Type B pancreatic cell (in vitro differentiated cells): ENCODE measurements around the gene ANGPTL3. TPM values are rescaled to one million over a fixed set of nuclear protein-coding genes. Genes with fewer than 3 reads are reported as not detected.

Source experiments
- DNase-seq: peaks from one replicate; pipeline ENCODE4 v3.0.0; 2021; ENCODE audit warnings: mixed read lengths; ENCODE audit not compliant: unreplicated experiment; ENCODE audit errors: extremely low spot score
- H3K27ac Mint-ChIP-seq: 2 replicates; pipeline ENCODE4 v1.8.0; 2021; ENCODE audit warnings: mild to moderate bottlenecking, mixed read lengths
- H3K27me3 Mint-ChIP-seq: 2 replicates; pipeline ENCODE4 v1.8.0; 2021; ENCODE audit warnings: mixed read lengths
- H3K36me3 Mint-ChIP-seq: 2 replicates; pipeline ENCODE4 v1.8.0; 2021; ENCODE audit warnings: mixed read lengths
- H3K4me1 Mint-ChIP-seq: one replicate; pipeline ENCODE4 v1.8.0; 2021; ENCODE audit warnings: mixed read lengths; ENCODE audit not compliant: unreplicated experiment
- H3K4me3 Mint-ChIP-seq: 2 replicates; pipeline ENCODE4 v1.8.0; 2021; ENCODE audit warnings: mild to moderate bottlenecking, mixed read lengths
- H3K9me3 Mint-ChIP-seq: 2 replicates; pipeline ENCODE4 v1.8.0; 2021; ENCODE audit warnings: mixed read lengths
- total RNA-seq: library from RNA; stranded (reverse); gene quantifications from 2 replicates; pipeline ENCODE4 v1.2.1, GENCODE V29; 2021; ENCODE audit warnings: low replicate concordance
- TF ChIP-seq, protein P1 (sequence below): fragments of 200-600 bp; sonication (generic); conservative IDR thresholded peaks from 2 replicates; pipeline ENCODE4 v1.5.0; 2021; ENCODE audit warnings: antibody characterized with exemption, mild to moderate bottlenecking

The ANGPTL3 gene
- total RNA-seq, 1 donor from 2014 or later: 2.6 TPM

DNA sequence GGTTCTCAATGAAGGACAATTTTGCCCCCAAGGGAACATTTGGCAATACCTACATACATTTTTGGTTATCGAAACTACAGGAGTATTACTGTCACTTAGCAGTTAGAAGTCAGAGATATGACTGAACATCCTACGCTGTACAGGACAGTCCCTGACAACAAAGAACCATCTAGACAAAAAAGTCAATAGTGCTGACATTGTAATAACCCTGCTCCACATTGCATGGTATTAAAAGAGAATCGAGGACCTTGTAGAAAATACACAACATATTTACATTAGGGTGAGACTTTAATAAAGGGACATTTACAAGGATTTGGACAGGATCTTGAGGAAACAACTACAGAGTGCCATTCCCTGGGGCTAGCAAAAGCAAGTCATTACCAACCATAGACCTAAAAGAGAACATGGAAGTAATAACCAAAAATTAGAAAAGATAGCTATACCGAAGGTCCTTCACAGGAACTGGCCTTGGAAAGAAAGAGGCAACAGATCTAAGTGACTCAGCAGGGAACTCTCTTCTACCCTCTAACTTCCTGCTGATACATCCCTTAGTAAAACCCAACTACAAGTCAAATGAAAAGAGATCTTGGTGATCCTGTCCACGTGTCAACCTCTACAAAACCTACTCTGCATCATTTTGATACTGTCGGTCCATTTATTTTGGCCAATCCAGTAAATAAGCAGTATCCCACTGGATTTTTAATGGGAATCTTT lies 40.2 kb downstream of the ANGPTL3 start:
- TF ChIP-seq, protein P1, sequence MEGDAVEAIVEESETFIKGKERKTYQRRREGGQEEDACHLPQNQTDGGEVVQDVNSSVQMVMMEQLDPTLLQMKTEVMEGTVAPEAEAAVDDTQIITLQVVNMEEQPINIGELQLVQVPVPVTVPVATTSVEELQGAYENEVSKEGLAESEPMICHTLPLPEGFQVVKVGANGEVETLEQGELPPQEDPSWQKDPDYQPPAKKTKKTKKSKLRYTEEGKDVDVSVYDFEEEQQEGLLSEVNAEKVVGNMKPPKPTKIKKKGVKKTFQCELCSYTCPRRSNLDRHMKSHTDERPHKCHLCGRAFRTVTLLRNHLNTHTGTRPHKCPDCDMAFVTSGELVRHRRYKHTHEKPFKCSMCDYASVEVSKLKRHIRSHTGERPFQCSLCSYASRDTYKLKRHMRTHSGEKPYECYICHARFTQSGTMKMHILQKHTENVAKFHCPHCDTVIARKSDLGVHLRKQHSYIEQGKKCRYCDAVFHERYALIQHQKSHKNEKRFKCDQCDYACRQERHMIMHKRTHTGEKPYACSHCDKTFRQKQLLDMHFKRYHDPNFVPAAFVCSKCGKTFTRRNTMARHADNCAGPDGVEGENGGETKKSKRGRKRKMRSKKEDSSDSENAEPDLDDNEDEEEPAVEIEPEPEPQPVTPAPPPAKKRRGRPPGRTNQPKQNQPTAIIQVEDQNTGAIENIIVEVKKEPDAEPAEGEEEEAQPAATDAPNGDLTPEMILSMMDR: no peak
- Mint-ChIP-seq H3K27me3 (no peaks in the 10 kb centered on the region), H3K4me3 (no peak overlapping the region), H3K27ac (no peak overlapping the region), H3K9me3 (no peaks in the 10 kb centered on the region), H3K4me1 (no peaks in the 10 kb centered on the region), H3K36me3 (peaks cover 41% of the 10 kb centered on the region)
- no peak for DNase-seq

DNA sequence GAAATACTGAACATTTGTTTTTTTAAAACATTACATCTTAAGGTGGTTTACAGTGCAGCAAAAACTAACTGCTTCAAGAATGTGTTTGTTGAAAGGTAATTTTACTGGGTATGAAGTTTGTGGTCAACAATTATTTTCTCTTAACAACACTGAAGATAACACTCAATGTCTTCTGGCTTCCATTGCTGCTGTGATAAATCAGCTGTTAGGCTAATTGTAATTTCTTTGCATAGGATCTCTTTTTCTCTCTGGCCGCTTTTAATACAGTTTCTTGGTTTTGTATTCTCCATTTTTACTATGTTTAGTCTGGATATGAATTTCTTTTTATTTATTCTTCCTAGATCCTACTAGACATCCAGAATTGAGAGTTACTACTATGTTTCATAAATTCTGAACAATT lies 46.0 kb downstream of the ANGPTL3 start:
- TF ChIP-seq, protein P1: no peak
- Mint-ChIP-seq H3K4me3 (no peak overlapping the region), H3K27me3 (no peaks in the 10 kb centered on the region), H3K9me3 (no peaks in the 10 kb centered on the region), H3K36me3 (peaks cover 37% of the 10 kb centered on the region), H3K27ac (no peak overlapping the region), H3K4me1 (no peaks in the 10 kb centered on the region)
- DNase-seq: no peak

DNA sequence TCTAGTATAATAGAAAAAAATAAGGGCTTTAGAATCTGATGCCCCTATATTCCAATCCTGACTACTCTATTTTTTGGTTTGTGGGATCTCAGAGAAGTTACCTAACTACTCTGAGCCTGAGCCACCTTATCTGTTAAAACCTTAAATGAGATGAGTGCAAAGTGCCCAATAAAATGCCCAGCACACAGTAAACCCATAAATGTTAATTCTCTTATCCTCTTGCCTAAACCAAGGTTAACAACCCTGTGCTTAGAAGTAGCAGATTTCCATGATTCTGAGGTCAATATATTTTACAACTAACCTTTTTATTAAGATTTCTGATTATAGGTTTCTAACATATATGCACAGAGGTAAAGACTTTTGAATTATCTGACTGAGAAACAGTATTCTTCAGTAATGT lies 55.1 kb downstream of the ANGPTL3 start:
- no peak overlapping the region for H3K4me3 Mint-ChIP-seq
- H3K27ac Mint-ChIP-seq: no peak overlapping the region
- TF ChIP-seq, protein P1: no peak
- DNase-seq: no peak
- no peaks in the 10 kb centered on the region for H3K4me1 Mint-ChIP-seq
- H3K36me3 Mint-ChIP-seq: peaks cover 13% of the 10 kb centered on the region
- H3K27me3 Mint-ChIP-seq: no peaks in the 10 kb centered on the region
- H3K9me3 Mint-ChIP-seq: no peaks in the 10 kb centered on the region

DNA sequence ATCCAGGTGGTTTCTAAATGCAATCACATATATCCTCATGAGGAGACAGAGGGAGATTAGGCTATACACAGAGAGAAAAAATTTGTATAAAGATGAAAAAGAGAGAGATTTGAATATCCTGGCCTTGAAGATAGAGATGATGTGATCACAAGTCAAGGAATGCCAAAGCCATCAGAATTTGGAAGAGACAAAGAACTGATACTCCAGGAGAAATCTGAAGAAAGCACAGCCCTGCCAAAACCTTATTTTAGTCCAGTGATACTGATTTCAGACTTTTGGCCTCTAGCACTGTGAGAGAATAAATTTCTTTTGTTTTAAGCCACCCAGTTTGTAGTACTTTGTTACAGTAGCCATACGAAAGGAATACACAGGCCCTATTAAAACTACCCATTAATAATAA lies 57.4 kb downstream of the ANGPTL3 start:
- Mint-ChIP-seq H3K4me1 (no peaks in the 10 kb centered on the region), H3K27me3 (no peaks in the 10 kb centered on the region), H3K9me3 (no peaks in the 10 kb centered on the region), H3K27ac (no peak overlapping the region), H3K36me3 (peaks cover 16% of the 10 kb centered on the region), H3K4me3 (no peak overlapping the region)
- DNase-seq: no peak
- TF ChIP-seq, protein P1: no peak

Other genes with a start within 250 kb of the ANGPTL3 start
- gene USP1, start 160.5 kb upstream of the ANGPTL3 start, total RNA-seq: 30.4 and 44.2 TPM in 2 replicates
- 49.5 and 61.1 TPM in 2 replicates for gene DOCK7, start 90.9 kb downstream of the ANGPTL3 start, total RNA-seq
- gene ATG4C, start 186.6 kb downstream of the ANGPTL3 start, total RNA-seq: 7.1 and 13.4 TPM in 2 replicates